Hematopoietic multipotent progenitor cell treated with erythropoietin and hydrocortisone succinate and interleukin-3 and kit ligand, for 6 days (in vitro differentiated cells): ENCODE data around the gene DNAI2.

ENCODE experiments used
- DNase-seq: peaks from one replicate; pipeline ENCODE4 v3.0.0-alpha.2; 2015

DNAI2 gene

GRCh38 chr17:74307984-74308773 is 34.1 kb downstream of the DNAI2 start:
- DNase-seq: peak; percentile 82

- no peak for DNase-seq
These were observed 35.9 kb downstream of the DNAI2 start for GRCh38 chr17:74309902-74310301.

- DNase-seq: no peak
These were observed 40.8 kb downstream of the DNAI2 start for GRCh38 chr17:74314877-74315276.

- no peak for DNase-seq
These were observed 42.2 kb downstream of the DNAI2 start for GRCh38 chr17:74316220-74316619.

GRCh38 chr17:74317071-74317470 is 43.0 kb downstream of the DNAI2 start:
- no peak for DNase-seq

GRCh38 chr17:74318391-74318790 is 44.4 kb downstream of the DNAI2 start:
- DNase-seq: no peak

- no peak for DNase-seq
These were observed 50.5 kb downstream of the DNAI2 start for GRCh38 chr17:74324521-74324920.

GRCh38 chr17:74325376-74325742 is 51.3 kb downstream of the DNAI2 start:
- DNase-seq: no peak

GRCh38 chr17:74325743-74326379 is 51.8 kb downstream of the DNAI2 start, which contains the start of gene KIF19:
Gene KIF19, plus strand, starts transcription at chr17:74326226. Its CDS starts 124 bp downstream, at chr17:74326350.
- DNase-seq: peak; percentile 76

- DNase-seq: no peak
These were observed 52.5 kb downstream of the DNAI2 start for GRCh38 chr17:74326506-74326905.

GRCh38 chr17:74328487-74328886 is 54.5 kb downstream of the DNAI2 start:
- DNase-seq: no peak

- no peak for DNase-seq
These were observed 55.3 kb downstream of the DNAI2 start for GRCh38 chr17:74329378-74329777.

GRCh38 chr17:74330446-74330845 is 56.4 kb downstream of the DNAI2 start:
- DNase-seq: no peak

GRCh38 chr17:74332017-74332650 is 58.1 kb downstream of the DNAI2 start:
- DNase-seq: no peak

GRCh38 chr17:74332763-74333283 is 58.8 kb downstream of the DNAI2 start:
- DNase-seq: peak; percentile 86

GRCh38 chr17:74334393-74335039 is 60.5 kb downstream of the DNAI2 start:
- DNase-seq: no peak

- DNase-seq: no peak
These were observed 61.6 kb downstream of the DNAI2 start for GRCh38 chr17:74335529-74336062.

- DNase-seq: no peak
These were observed 62.3 kb downstream of the DNAI2 start for GRCh38 chr17:74336307-74336706.

GRCh38 chr17:74337834-74338500 is 63.9 kb downstream of the DNAI2 start:
- no peak for DNase-seq

- DNase-seq: no peak
These were observed 65.6 kb downstream of the DNAI2 start for GRCh38 chr17:74339537-74340195.

GRCh38 chr17:74340470-74341023 is 66.5 kb downstream of the DNAI2 start:
- no peak for DNase-seq
